ENCODE measurements around the gene S100A6.

S100A6 gene

GRCh38 chr1:153544453-153545066 is 8.8 kb upstream of the S100A6 start:
- no peak for DNase-seq

GRCh38 chr1:153543736-153544135 is 7.9 kb upstream of the S100A6 start:
- DNase-seq, result no peak

GRCh38 chr1:153542956-153543711 is 7.3 kb upstream of the S100A6 start:
- DNase-seq, result no peak

- no peak for DNase-seq
These were observed 6.1 kb upstream of the S100A6 start for GRCh38 chr1:153541641-153542590.

GRCh38 chr1:153540394-153541361 is 4.9 kb upstream of the S100A6 start, which contains the start of gene S100A5:
S100A5 (minus strand) TSS chr1:153540934; CDS start chr1:153540191, 743 bp downstream.
- no peak for DNase-seq

GRCh38 chr1:153539395-153540093 is 3.8 kb upstream of the S100A6 start:
- no peak for DNase-seq

GRCh38 chr1:153538315-153538821 is 2.6 kb upstream of the S100A6 start:
- DNase-seq, result no peak

- DNase-seq, result no peak
These were observed 1.6 kb upstream of the S100A6 start for GRCh38 chr1:153537376-153537730.

GRCh38 chr1:153536671-153537375 is 1.0 kb upstream of the S100A6 start:
- DNase-seq, result no peak

- no peak for DNase-seq
These were observed 350 bp upstream of the S100A6 start for GRCh38 chr1:153536012-153536670.

- no peak for DNase-seq
These were observed 908 bp downstream of the S100A6 start for GRCh38 chr1:153534925-153535241.

GRCh38 chr1:153534226-153534924 is 1.4 kb downstream of the S100A6 start:
- no peak for DNase-seq

- DNase-seq, result no peak
These were observed 2.0 kb downstream of the S100A6 start for GRCh38 chr1:153533689-153534201.

- DNase-seq, result peak; percentile 82 to 85
These were observed 2.8 kb downstream of the S100A6 start for GRCh38 chr1:153532769-153533599.

GRCh38 chr1:153532181-153532580 is 3.6 kb downstream of the S100A6 start:
- DNase-seq, result no peak

- DNase-seq, result no peak
These were observed 4.2 kb downstream of the S100A6 start for GRCh38 chr1:153531638-153532037.

GRCh38 chr1:153527683-153528040 is 8.1 kb downstream of the S100A6 start:
- DNase-seq, result no peak

GRCh38 chr1:153527023-153527682 is 8.6 kb downstream of the S100A6 start:
- DNase-seq, result no peak

Measured in NCI-H187 (cell line).